ENCODE measurements around the gene BTBD9. TPM values are rescaled to one million over a fixed set of nuclear protein-coding genes. Genes with fewer than 3 reads are reported as not detected.

The BTBD9 gene
- total and polyA plus RNA-seq, 9 of the 15 experiments (the other 6 are each of a cell fraction or from before 2014, with no cell fraction given): 0.08 to 1.6 (median 0.58) TPM

GRCh38 chr6:38143191-38144150 is 496.3 kb downstream of the BTBD9 start (continued):
- TF ChIP-seq ZNF655 (CRISPR knock-in tag; IDR thresholded peaks at IDR 0.05): no peak
- no peak for TF ChIP-seq ZNF277 (CRISPR knock-in tag; IDR thresholded peaks at IDR 0.05; ENCODE audit: borderline replicate concordance)
- TF ChIP-seq CREB5 (CRISPR knock-in tag; IDR thresholded peaks at IDR 0.05): no peak
- TF ChIP-seq ZNF407 (IDR thresholded peaks at IDR 0.05; ENCODE audit: low read depth): no peak
